ENCODE measurements around the gene ZNF543. TPM values are rescaled to one million over a fixed set of nuclear protein-coding genes. Genes with fewer than 3 reads are reported as not detected.
"Not testable (repeated sequence)": the region's sequence is repeated elsewhere in the genome, so short reads cannot be mapped to it uniquely, and the experiment has no call there.

ZNF543 gene
- polyA plus RNA-seq, 12 donors, result 4.7 to 7.1 (median 6.1) TPM; not detected in 1

- DNase-seq, result no peak
Measured at GRCh38 chr19:57317503-57317902, 2.8 kb upstream of the ZNF543 start.

- DNase-seq, result no peak
Measured at GRCh38 chr19:57319869-57320179, 448 bp upstream of the ZNF543 start.

- no peak for DNase-seq
Measured at GRCh38 chr19:57321116-57321515, 844 bp downstream of the ZNF543 start.

GRCh38 chr19:57321751-57322150, 1.5 kb downstream of the ZNF543 start:
- no peak for DNase-seq

GRCh38 chr19:57324992-57325391, 4.7 kb downstream of the ZNF543 start:
- DNase-seq, result no peak

- no peak for DNase-seq
Measured at GRCh38 chr19:57327993-57328392, 7.7 kb downstream of the ZNF543 start.

- DNase-seq, result no peak
Measured at GRCh38 chr19:57334191-57334590, 13.9 kb downstream of the ZNF543 start.

GRCh38 chr19:57338877-57339276, 18.6 kb downstream of the ZNF543 start:
- DNase-seq, result no peak

GRCh38 chr19:57342582-57342981, 22.3 kb downstream of the ZNF543 start:
- no peak for DNase-seq

- DNase-seq, result no peak
Measured at GRCh38 chr19:57348136-57348535, 27.9 kb downstream of the ZNF543 start.

- peak; percentile 97 for DNase-seq
Measured at GRCh38 chr19:57350877-57351805, 30.9 kb downstream of the ZNF543 start, which contains the start of gene ZNF304. ZNF304 (plus strand) TSS chr19:57351271; CDS start chr19:57351665, 394 bp downstream.

- DNase-seq, result no peak
Measured at GRCh38 chr19:57351867-57352266, 31.6 kb downstream of the ZNF543 start.

- no peak for DNase-seq
Measured at GRCh38 chr19:57355916-57356315, 35.6 kb downstream of the ZNF543 start.

GRCh38 chr19:57357406-57357805, 37.1 kb downstream of the ZNF543 start:
- DNase-seq, result no peak

GRCh38 chr19:57359300-57359699, 39.0 kb downstream of the ZNF543 start:
- no peak for DNase-seq

- DNase-seq, result no peak
Measured at GRCh38 chr19:57362419-57362818, 42.1 kb downstream of the ZNF543 start.

GRCh38 chr19:57362997-57363687, 42.9 kb downstream of the ZNF543 start, which contains the start of the genes TRAPPC2B and ZNF547:
TRAPPC2B (plus strand) TSS chr19:57363551; CDS start chr19:57364834, 1,283 bp downstream.
ZNF547 (plus strand) TSS chr19:57363551; CDS start chr19:57368556, 5,005 bp downstream.
- DNase-seq, result peak; percentile 100

GRCh38 chr19:57363688-57364181, 43.5 kb downstream of the ZNF543 start:
- DNase-seq, result peak; percentile 31

- DNase-seq, result no peak
Measured at GRCh38 chr19:57366776-57367175, 46.5 kb downstream of the ZNF543 start.

GRCh38 chr19:57374179-57374578, 53.9 kb downstream of the ZNF543 start:
- no peak for DNase-seq

GRCh38 chr19:57374647-57375046, 54.4 kb downstream of the ZNF543 start:
- DNase-seq, result not testable (repeated sequence)

- no peak for DNase-seq
Measured at GRCh38 chr19:57376151-57376550, 55.9 kb downstream of the ZNF543 start.

All from muscle of arm (tissue), 12 donors.